WTC11 (cell line): ENCODE data around the gene SEC11A. TPM values are rescaled to one million over a fixed set of nuclear protein-coding genes. Genes with fewer than 3 reads are reported as not detected.
"Not testable (repeated sequence)": the region's sequence is repeated elsewhere in the genome, so short reads cannot be mapped to it uniquely, and the experiment has no call there.

Experiments
- ATAC-seq: fragments of 200-7000 bp; cut with Tn5 transposase; 2 replicates; pipeline ENCODE4 v1.10.0; 2021; ENCODE audit warnings: mild to moderate bottlenecking, moderate library complexity
- CTCF ChIA-PET: fragments of 300-600 bp; sonication (Branson Sonifier 250); formaldehyde crosslinking; loops from one replicate; lab custom pipeline; 2021; ENCODE audit warnings: antibody characterized with exemption; lab: Charles Lee
- POLR2A ChIA-PET: fragments of 350-600 bp; sonication (Branson Sonifier 250); formaldehyde crosslinking; loops from one replicate; lab custom pipeline; 2021; ENCODE audit warnings: antibody characterized with exemption; lab: Charles Lee
- DNase-seq: peaks from one replicate; pipeline ENCODE4 v3.0.0; 2021; ENCODE audit warnings: low spot score
- H3K27ac Mint-ChIP-seq: 2 replicates; pipeline ENCODE4 v1.8.0; 2021; ENCODE audit warnings: mixed read lengths
- H3K27me3 Mint-ChIP-seq: 2 replicates; pipeline ENCODE4 v1.8.0; 2021; ENCODE audit warnings: low read depth, mild to moderate bottlenecking, moderate library complexity, mixed read lengths
- H3K36me3 Mint-ChIP-seq: 2 replicates; pipeline ENCODE4 v1.8.0; 2021; ENCODE audit warnings: mixed read lengths
- H3K4me1 Mint-ChIP-seq: 2 replicates; pipeline ENCODE4 v1.8.0; 2022; ENCODE audit warnings: mixed read lengths
- H3K4me3 Mint-ChIP-seq: 2 replicates; pipeline ENCODE4 v1.8.0; 2021; ENCODE audit warnings: mild to moderate bottlenecking, moderate library complexity, mixed read lengths
- H3K9me3 Mint-ChIP-seq: 2 replicates; pipeline ENCODE4 v1.8.0; 2021; ENCODE audit warnings: mixed read lengths
- ATF2 ChIP-seq: sonication (generic); formaldehyde crosslinking; IDR thresholded peaks from 2 replicates; pipeline ENCODE4 v1.8.1; 2022; ENCODE audit warnings: low read depth, missing genetic modification reagents, borderline replicate concordance
- CBFB ChIP-seq: sonication (generic); formaldehyde crosslinking; IDR thresholded peaks from 2 replicates; pipeline ENCODE4 v1.8.1; 2022; ENCODE audit warnings: mild to moderate bottlenecking, low read depth, missing genetic modification reagents
- CTCF ChIP-seq: fragments of 200-600 bp; IDR thresholded peaks from 2 replicates; pipeline ENCODE4 v1.8.0; 2022; ENCODE audit warnings: antibody characterized with exemption
- GRHL2 ChIP-seq: fragments of 250-450 bp; sonication (Bioruptor Pico); IDR thresholded peaks from 2 replicates; pipeline ENCODE4 v1.8.0; 2022; ENCODE audit warnings: mild to moderate bottlenecking, moderate library complexity; ENCODE audit not compliant: insufficient replicate concordance, severe bottlenecking
- GTF2I ChIP-seq: fragments of 250-450 bp; sonication (Bioruptor Pico); conservative IDR thresholded peaks from 2 replicates; pipeline ENCODE4 v1.4.0; 2021; ENCODE audit warnings: mild to moderate bottlenecking
- IRF2 ChIP-seq: sonication (generic); formaldehyde crosslinking; IDR thresholded peaks from 2 replicates; pipeline ENCODE4 v1.8.0; 2022; ENCODE audit warnings: low read depth, missing genetic modification reagents, borderline replicate concordance
- MYBL2 ChIP-seq: sonication (generic); formaldehyde crosslinking; IDR thresholded peaks from 2 replicates; pipeline ENCODE4 v1.8.1; 2023; ENCODE audit warnings: mild to moderate bottlenecking, moderate library complexity, missing genetic modification reagents
- NR2C2 ChIP-seq: sonication (generic); formaldehyde crosslinking; IDR thresholded peaks from 2 replicates; pipeline ENCODE4 v1.8.0; 2022; ENCODE audit warnings: mild to moderate bottlenecking, missing genetic modification reagents
- PRRX2 ChIP-seq: fragments of 250-450 bp; sonication (Bioruptor Pico); IDR thresholded peaks from 2 replicates; pipeline ENCODE4 v1.8.0; 2021; ENCODE audit warnings: mild to moderate bottlenecking
- ZBTB43 ChIP-seq: sonication (generic); formaldehyde crosslinking; IDR thresholded peaks from 2 replicates; pipeline ENCODE4 v1.8.1; 2023; ENCODE audit warnings: mild to moderate bottlenecking, missing genetic modification reagents
- ZNF138 ChIP-seq: sonication (generic); formaldehyde crosslinking; conservative IDR thresholded peaks from 2 replicates; pipeline ENCODE4 v1.8.1; 2022; ENCODE audit warnings: mild to moderate bottlenecking, moderate library complexity, missing genetic modification reagents
- ZNF423 ChIP-seq: fragments of 250-450 bp; sonication (Bioruptor Pico); IDR thresholded peaks from 2 replicates; pipeline ENCODE4 v2.1.2; 2022; ENCODE audit warnings: mild to moderate bottlenecking, moderate library complexity
- total RNA-seq: library from RNA; stranded (reverse); gene quantifications from 3 replicates; pipeline ENCODE4 v1.2.3, GENCODE V29; 2021
- TF ChIP-seq, protein P1 (sequence below): sonication (generic); formaldehyde crosslinking; IDR thresholded peaks from 2 replicates; pipeline ENCODE4 v1.8.0; 2022; ENCODE audit warnings: mild to moderate bottlenecking, missing genetic modification reagents
- TF ChIP-seq, protein P2 (sequence below): fragments of 250-450 bp; sonication (Bioruptor Pico); conservative IDR thresholded peaks from 2 replicates; pipeline ENCODE4 v1.9.0; 2021; ENCODE audit warnings: mild to moderate bottlenecking
- TF ChIP-seq, protein P3 (sequence below): fragments of 250-450 bp; sonication (Bioruptor Pico); IDR thresholded peaks from 2 replicates; pipeline ENCODE4 v1.9.0; 2021; ENCODE audit warnings: mild to moderate bottlenecking, borderline replicate concordance

Gene SEC11A
- total RNA-seq, 1 experiment from 2014 or later = 214 TPM

DNA sequence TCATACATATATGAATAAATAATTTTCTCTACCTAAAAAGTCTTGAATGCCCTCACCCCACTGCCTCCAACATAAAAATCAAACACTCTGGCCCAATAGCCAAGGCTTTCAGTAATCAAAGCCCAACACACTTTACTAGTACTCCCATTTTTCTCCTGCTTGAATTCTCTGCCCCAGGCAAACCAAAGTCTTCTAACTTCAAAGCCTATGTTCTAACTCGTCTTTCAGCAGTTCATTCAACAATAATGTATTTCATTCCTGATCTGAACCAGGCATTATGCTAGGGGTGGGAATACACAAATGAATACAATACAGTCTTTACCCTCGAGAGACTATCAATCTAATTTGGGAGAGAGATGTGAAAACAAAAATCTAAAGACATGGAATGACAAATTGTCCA lies 21.1 kb upstream of the SEC11A start:
- TF ChIP-seq GRHL2 (CRISPR knock-in tag) (no peak), IRF2 (CRISPR knock-in tag) (no peak), PRRX2 (no peak), ATF2 (no peak), CTCF (no peak), ZBTB43 (CRISPR knock-in tag) (no peak), GTF2I (no peak), NR2C2 (CRISPR knock-in tag) (no peak), ZNF138 (CRISPR knock-in tag) (no peak), MYBL2 (no peak)
- TF ChIP-seq, protein P1, sequence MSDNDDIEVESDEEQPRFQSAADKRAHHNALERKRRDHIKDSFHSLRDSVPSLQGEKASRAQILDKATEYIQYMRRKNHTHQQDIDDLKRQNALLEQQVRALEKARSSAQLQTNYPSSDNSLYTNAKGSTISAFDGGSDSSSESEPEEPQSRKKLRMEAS = no peak
- TF ChIP-seq, protein P2, sequence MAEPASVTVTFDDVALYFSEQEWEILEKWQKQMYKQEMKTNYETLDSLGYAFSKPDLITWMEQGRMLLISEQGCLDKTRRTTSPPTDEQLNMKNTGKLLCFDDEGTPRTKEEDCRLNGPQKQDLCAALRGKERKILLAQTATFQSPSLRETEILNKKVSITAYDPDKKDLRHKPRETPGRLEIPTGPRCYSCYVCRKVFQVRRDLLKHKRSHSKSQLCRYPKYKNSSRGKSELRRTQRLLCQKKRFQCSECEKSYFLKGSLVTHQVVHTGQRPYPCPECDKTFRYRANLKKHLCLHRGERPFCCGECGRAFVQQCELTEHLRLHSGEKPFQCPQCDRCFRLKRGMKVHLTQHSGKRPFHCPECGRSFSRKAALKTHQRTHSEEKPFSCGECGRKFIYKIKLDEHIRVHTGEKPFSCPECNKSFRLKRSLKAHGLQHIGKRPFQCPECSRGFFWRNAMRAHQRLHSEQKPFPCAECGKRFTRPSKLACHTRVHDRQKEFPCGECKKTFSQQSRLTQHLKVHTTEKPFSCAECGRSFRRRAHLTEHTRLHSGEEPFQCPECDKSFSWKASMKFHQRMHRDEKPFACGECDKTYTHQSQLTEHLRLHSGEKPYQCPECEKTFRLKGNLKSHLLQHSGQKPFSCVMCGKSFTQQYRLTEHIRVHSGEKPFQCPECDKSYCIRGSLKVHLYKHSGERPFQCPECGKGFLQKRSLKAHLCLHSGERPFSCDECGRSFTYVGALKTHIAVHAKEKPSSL (CRISPR knock-in tag) = no peak
- TF ChIP-seq, protein P3, sequence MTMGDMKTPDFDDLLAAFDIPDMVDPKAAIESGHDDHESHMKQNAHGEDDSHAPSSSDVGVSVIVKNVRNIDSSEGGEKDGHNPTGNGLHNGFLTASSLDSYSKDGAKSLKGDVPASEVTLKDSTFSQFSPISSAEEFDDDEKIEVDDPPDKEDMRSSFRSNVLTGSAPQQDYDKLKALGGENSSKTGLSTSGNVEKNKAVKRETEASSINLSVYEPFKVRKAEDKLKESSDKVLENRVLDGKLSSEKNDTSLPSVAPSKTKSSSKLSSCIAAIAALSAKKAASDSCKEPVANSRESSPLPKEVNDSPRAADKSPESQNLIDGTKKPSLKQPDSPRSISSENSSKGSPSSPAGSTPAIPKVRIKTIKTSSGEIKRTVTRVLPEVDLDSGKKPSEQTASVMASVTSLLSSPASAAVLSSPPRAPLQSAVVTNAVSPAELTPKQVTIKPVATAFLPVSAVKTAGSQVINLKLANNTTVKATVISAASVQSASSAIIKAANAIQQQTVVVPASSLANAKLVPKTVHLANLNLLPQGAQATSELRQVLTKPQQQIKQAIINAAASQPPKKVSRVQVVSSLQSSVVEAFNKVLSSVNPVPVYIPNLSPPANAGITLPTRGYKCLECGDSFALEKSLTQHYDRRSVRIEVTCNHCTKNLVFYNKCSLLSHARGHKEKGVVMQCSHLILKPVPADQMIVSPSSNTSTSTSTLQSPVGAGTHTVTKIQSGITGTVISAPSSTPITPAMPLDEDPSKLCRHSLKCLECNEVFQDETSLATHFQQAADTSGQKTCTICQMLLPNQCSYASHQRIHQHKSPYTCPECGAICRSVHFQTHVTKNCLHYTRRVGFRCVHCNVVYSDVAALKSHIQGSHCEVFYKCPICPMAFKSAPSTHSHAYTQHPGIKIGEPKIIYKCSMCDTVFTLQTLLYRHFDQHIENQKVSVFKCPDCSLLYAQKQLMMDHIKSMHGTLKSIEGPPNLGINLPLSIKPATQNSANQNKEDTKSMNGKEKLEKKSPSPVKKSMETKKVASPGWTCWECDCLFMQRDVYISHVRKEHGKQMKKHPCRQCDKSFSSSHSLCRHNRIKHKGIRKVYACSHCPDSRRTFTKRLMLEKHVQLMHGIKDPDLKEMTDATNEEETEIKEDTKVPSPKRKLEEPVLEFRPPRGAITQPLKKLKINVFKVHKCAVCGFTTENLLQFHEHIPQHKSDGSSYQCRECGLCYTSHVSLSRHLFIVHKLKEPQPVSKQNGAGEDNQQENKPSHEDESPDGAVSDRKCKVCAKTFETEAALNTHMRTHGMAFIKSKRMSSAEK (CRISPR knock-in tag) = no peak
- Mint-ChIP-seq H3K4me1 (peaks cover 32% of the 10 kb centered on the region), H3K9me3 (no peaks in the 10 kb centered on the region), H3K4me3 (no peak overlapping the region), H3K27me3 (no peaks in the 10 kb centered on the region), H3K36me3 (no peaks in the 10 kb centered on the region), H3K27ac (no peak overlapping the region)
- no peak for DNase-seq
- ATAC-seq = no peak
- ChIA-PET CTCF (interaction anchor here (0.5 kb wide), 1 partner anchor 109 kb away, joined by 3 read pairs; no protein-coding TSS in a partner anchor), POLR2A (interaction anchor here (1.2 kb wide), 1 partner anchor 10 kb away, joined by 4 read pairs; no protein-coding TSS in a partner anchor)

- POLR2A ChIA-PET = interaction anchor here (0.6 to 2.5 kb wide), 3 partner anchors 11 to 20 kb away, joined by 4 to 31 read pairs (median 5); partner anchors contain the start of gene SEC11A
- no peaks in the 10 kb centered on the region for H3K9me3 Mint-ChIP-seq
- DNase-seq = no peak
- no peak overlapping the region for H3K4me3 Mint-ChIP-seq
- TF ChIP-seq CBFB (CRISPR knock-in tag) (no peak), ZNF423 (CRISPR knock-in tag) (no peak)
- TF ChIP-seq, all 79 proteins: peak for 0
- Mint-ChIP-seq H3K27me3 (no peaks in the 10 kb centered on the region), H3K36me3 (no peaks in the 10 kb centered on the region), H3K4me1 (peaks cover 32% of the 10 kb centered on the region), H3K27ac (peak overlapping the region; percentile 52)
- ATAC-seq = no peak
- CTCF ChIA-PET = interaction anchor here (0.7 to 2.0 kb wide), 2 partner anchors 11 to 192 kb away, joined by 5 to 8 read pairs; no protein-coding TSS in a partner anchor
These were observed 20.4 kb upstream of the SEC11A start for GRCh38 chr15:84736375-84736774.

- not testable (repeated sequence) for H3K9me3 Mint-ChIP-seq, H3K36me3 Mint-ChIP-seq, H3K27me3 Mint-ChIP-seq, DNase-seq
- ChIA-PET POLR2A (interaction anchor here (0.8 to 2.5 kb wide), 7 partner anchors 12 to 333 kb away, joined by 3 to 31 read pairs (median 4); partner anchors contain the start of genes NMB, SEC11A and WDR73), CTCF (interaction anchor here (0.7 to 2.0 kb wide), 9 partner anchors 12 to 165 kb away, joined by 3 to 16 read pairs (median 4); partner anchors contain the start of genes NMB and SEC11A)
- ATAC-seq = peak; percentile 5; the same call in 1 of the 2 replicates
- Mint-ChIP-seq H3K27ac (peak overlapping the region; percentile 94), H3K4me1 (peaks cover 27% of the 10 kb centered on the region), H3K4me3 (peak overlapping the region; percentile 57)
These were observed 19.6 kb upstream of the SEC11A start for GRCh38 chr15:84735480-84736061.
